Naive thymus-derived CD4-positive, alpha-beta T cell (primary cell): Measurements from ENCODE around the gene ANKRD50. TPM values are rescaled to one million over a fixed set of nuclear protein-coding genes. Genes with fewer than 3 reads are reported as not detected.

Experiments used
- ATAC-seq: fragments of 150-1000 bp; cut with Tn5 transposase; 2 replicates; pipeline ENCODE4 v1.10.0; 2021; ENCODE audit warnings: mild to moderate bottlenecking, moderate library complexity
- CTCF ChIA-PET: fragments of 350-600 bp; sonication (Branson Sonifier 250); formaldehyde crosslinking; loops from one replicate; lab custom pipeline; 2021; ENCODE audit warnings: antibody characterized with exemption; lab: Charles Lee
- POLR2A ChIA-PET: fragments of 350-600 bp; sonication (Branson Sonifier 250); formaldehyde crosslinking; loops from one replicate; lab custom pipeline; 2021; ENCODE audit warnings: antibody characterized with exemption, inconsistent platforms; lab: Charles Lee
- DNase-seq, 9 donors: peaks; one replicate each; pipeline versions ENCODE4 v3.0.0 to v3.0.0-alpha.2; 2020 to 2022; ENCODE audit warnings: mixed read lengths in 1 of 9
- H3K27ac ChIP-seq: one replicate; pipeline ENCODE4 v1.7.0; 2013; ENCODE audit warnings: mild to moderate bottlenecking, low read depth, low read length, moderate library complexity
- H3K27me3 ChIP-seq, 2 donors: one replicate each; pipeline ENCODE4 v1.7.0; 2013; ENCODE audit warnings: low read length in 2 of 2, mild to moderate bottlenecking in 2 of 2, moderate library complexity in 2 of 2; ENCODE audit not compliant: control insufficient read depth in 2 of 2, insufficient read depth in 2 of 2
- H3K36me3 ChIP-seq, 3 experiments: 1 replicate in 2 of 3; 2 replicates in 1 of 3; pipeline ENCODE4 v1.7.0; 2013; ENCODE audit warnings: low read length in 3 of 3, mild to moderate bottlenecking in 3 of 3, moderate library complexity in 1 of 3; ENCODE audit not compliant: insufficient read depth in 3 of 3, control insufficient read depth in 2 of 3
- H3K4me1 ChIP-seq, 2 donors: one replicate each; pipeline ENCODE4 v1.7.0; 2013; ENCODE audit warnings: low read length in 2 of 2, mild to moderate bottlenecking in 2 of 2, moderate library complexity in 1 of 2; ENCODE audit not compliant: control insufficient read depth in 2 of 2, insufficient read depth in 2 of 2
- H3K4me3 ChIP-seq: 2 replicates; pipeline ENCODE4 v1.7.0; 2013; ENCODE audit warnings: mild to moderate bottlenecking, low read length
- H3K9me3 ChIP-seq, 3 experiments: 1 replicate in 2 of 3; 2 replicates in 1 of 3; pipeline ENCODE4 v1.7.0; 2013; ENCODE audit warnings: low read length in 3 of 3; ENCODE audit not compliant: control insufficient read depth in 2 of 3
- H3K27ac Mint-ChIP-seq, 9 donors: one replicate each; pipeline ENCODE4 v1.8.0; 2020 to 2022; ENCODE audit warnings: mixed read lengths in 9 of 9, mild to moderate bottlenecking in 8 of 9, moderate library complexity in 5 of 9, inconsistent platforms in 2 of 9
- H3K27me3 Mint-ChIP-seq, 5 donors: one replicate each; pipeline ENCODE4 v1.8.0; 2021 to 2022; ENCODE audit warnings: mixed read lengths in 5 of 5, mild to moderate bottlenecking in 1 of 5
- H3K36me3 Mint-ChIP-seq, 5 donors: one replicate each; pipeline ENCODE4 v1.8.0; 2020 to 2022; ENCODE audit warnings: mixed read lengths in 5 of 5, mild to moderate bottlenecking in 3 of 5, inconsistent platforms in 1 of 5
- H3K4me1 Mint-ChIP-seq, 7 donors: one replicate each; pipeline ENCODE4 v1.8.0; 2020 to 2022; ENCODE audit warnings: mixed read lengths in 7 of 7, mild to moderate bottlenecking in 3 of 7, inconsistent platforms in 1 of 7
- H3K4me3 Mint-ChIP-seq, 10 donors: one replicate each; pipeline ENCODE4 v1.8.0; 2020 to 2022; ENCODE audit warnings: mild to moderate bottlenecking in 10 of 10, mixed read lengths in 10 of 10, moderate library complexity in 6 of 10, inconsistent platforms in 2 of 10
- H3K9me3 Mint-ChIP-seq, 11 donors: one replicate each; pipeline ENCODE4 v1.8.0; 2020 to 2022; ENCODE audit warnings: mixed read lengths in 11 of 11, mild to moderate bottlenecking in 4 of 11, inconsistent platforms in 1 of 11, moderate library complexity in 1 of 11
- intact Hi-C, 2 donors: fragments of 100-400 bp; cut with micrococcal nuclease; formaldehyde crosslinking; loops; one replicate each; pipeline ENCODE4 v1.15.1; 2023
- polyA plus RNA-seq, 2 donors: library from polyadenylated mRNA; unstranded; fragments of 300-500 nt; fragmentation: Illumina TruSeq; gene quantifications; one replicate each; pipeline ENCODE4 v1.2.3, GENCODE V29; 2021
- total RNA-seq, 6 experiments: library from RNA in 5 of 6; stranded (reverse) in 5 of 6; gene quantifications; 1 replicate in 5 of 6; 2 replicates in 1 of 6; pipeline ENCODE4 v1.2.3 and lab custom pipeline; 2021 to 2026

The ANKRD50 gene
- total RNA-seq, result 1 to 10 TPM in 1 of 5 experiments, under 1 TPM in 4; 0.15 to 3.5 (median 0.65) TPM
- under 1 TPM; 0.45 to 0.83 TPM for polyA plus RNA-seq
- 3.2 reads per million, percentile 17 among the genes with 10 or more reads in this experiment for total RNA-seq (lab: John Stamatoyannopoulos, UW)

GRCh38 chr4:124712372-124713184 lies at the start of gene ANKRD50:
Gene ANKRD50, minus strand, starts transcription at chr4:124712732. Its CDS starts 2,221 bp downstream, at chr4:124710511.
- H3K27ac ChIP-seq, result peak within 1 kb of the TSS; percentile 56
- Mint-ChIP-seq H3K9me3 (no peaks in the 10 kb centered on the region), H3K4me1 (peaks cover 4 to 9% (median 6%) of the 10 kb centered on the region in 7 donors)

GRCh38 chr4:124757126-124757525 lies 44.6 kb upstream of the ANKRD50 start:
- ATAC-seq, result no peak
- no peak overlapping the region for H3K4me3 Mint-ChIP-seq
- H3K27ac ChIP-seq, result no peak overlapping the region
- ChIA-PET CTCF (no interaction called here), POLR2A (no interaction called here)
- H3K4me3 ChIP-seq, result no peak overlapping the region
- no peaks in the 10 kb centered on the region for H3K4me1 Mint-ChIP-seq
- no peaks in the 10 kb centered on the region for H3K36me3 ChIP-seq
- H3K27me3 ChIP-seq, result no peaks in the 10 kb centered on the region
- no peak overlapping the region for H3K27ac Mint-ChIP-seq
- no peaks in the 10 kb centered on the region for H3K9me3 Mint-ChIP-seq
- H3K9me3 ChIP-seq, result no peaks in the 10 kb centered on the region
- no peaks in the 10 kb centered on the region for H3K36me3 Mint-ChIP-seq
- intact Hi-C loops, result no loop called here
- no peak for DNase-seq
- H3K4me1 ChIP-seq, result no peaks in the 10 kb centered on the region
- H3K27me3 Mint-ChIP-seq, result peaks cover 0 to 4% (median 0%) of the 10 kb centered on the region in 5 donors

More at GRCh38 chr4:124712372-124713184, at the start of gene ANKRD50:
- ATAC-seq, result peak; percentile 84
- Histone ChIP-seq H3K36me3 (no peaks in the 10 kb centered on the region), H3K4me1 (peaks cover 4 to 7% of the 10 kb centered on the region in 2 donors), H3K4me3 (peak within 1 kb of the TSS; percentile 57), H3K9me3 (no peaks in the 10 kb centered on the region), H3K27me3 (no peaks in the 10 kb centered on the region)
- H3K4me3 Mint-ChIP-seq, result peak within 1 kb of the TSS in 7 of 10 donors; percentile 77 to 94 (median 93)
- H3K27ac Mint-ChIP-seq, result peak within 1 kb of the TSS in 8 of 9 donors; percentile 47 to 93 (median 84)
- ChIA-PET CTCF (no interaction called here), POLR2A (no interaction called here)
- peaks cover 0 to 22% (median 4%) of the 10 kb centered on the region in 5 donors for H3K27me3 Mint-ChIP-seq
- intact Hi-C loops, result loop anchor here in 1 of 2 donors (2.0 to 5.0 kb wide), 3 partner anchors 1315 to 1980 kb away; partner anchors contain the start of genes BBS12, NUDT6 and SPRY1
- no peaks in the 10 kb centered on the region for H3K36me3 Mint-ChIP-seq
- peak; percentile 53 to 75 (median 68) for DNase-seq

GRCh38 chr4:124754681-124755080 lies 42.1 kb upstream of the ANKRD50 start:
- Histone ChIP-seq H3K27ac (no peak overlapping the region), H3K36me3 (no peaks in the 10 kb centered on the region), H3K4me1 (no peaks in the 10 kb centered on the region), H3K4me3 (no peak overlapping the region), H3K27me3 (no peaks in the 10 kb centered on the region), H3K9me3 (no peaks in the 10 kb centered on the region)
- Mint-ChIP-seq H3K4me1 (no peaks in the 10 kb centered on the region), H3K36me3 (no peaks in the 10 kb centered on the region), H3K9me3 (no peaks in the 10 kb centered on the region), H3K27ac (peak overlapping the region in 1 of 9 donors; percentile 16), H3K4me3 (no peak overlapping the region), H3K27me3 (peaks cover 0 to 3% (median 0%) of the 10 kb centered on the region in 5 donors)
- POLR2A ChIA-PET, result no interaction called here
- CTCF ChIA-PET, result no interaction called here
- intact Hi-C loops, result no loop called here
- DNase-seq (no peak), ATAC-seq (no peak)

GRCh38 chr4:124753941-124754581 lies 41.5 kb upstream of the ANKRD50 start:
- intact Hi-C loops, result no loop called here
- Mint-ChIP-seq H3K27ac (no peak overlapping the region), H3K4me1 (no peaks in the 10 kb centered on the region), H3K27me3 (peaks cover 0 to 5% (median 0%) of the 10 kb centered on the region in 5 donors), H3K4me3 (no peak overlapping the region), H3K9me3 (no peaks in the 10 kb centered on the region), H3K36me3 (no peaks in the 10 kb centered on the region)
- H3K4me1 ChIP-seq, result no peaks in the 10 kb centered on the region
- no peak overlapping the region for H3K27ac ChIP-seq
- H3K9me3 ChIP-seq, result no peaks in the 10 kb centered on the region
- no peaks in the 10 kb centered on the region for H3K36me3 ChIP-seq
- no peaks in the 10 kb centered on the region for H3K27me3 ChIP-seq
- CTCF ChIA-PET, result no interaction called here
- H3K4me3 ChIP-seq, result no peak overlapping the region
- peak in 1 of 9 donors; percentile 0 for DNase-seq
- POLR2A ChIA-PET, result no interaction called here
- no peak for ATAC-seq

- Histone ChIP-seq H3K9me3 (no peaks in the 10 kb centered on the region), H3K4me1 (no peaks in the 10 kb centered on the region), H3K27me3 (no peaks in the 10 kb centered on the region), H3K4me3 (no peak overlapping the region), H3K27ac (no peak overlapping the region), H3K36me3 (no peaks in the 10 kb centered on the region)
- CTCF ChIA-PET, result no interaction called here
- intact Hi-C loops, result no loop called here
- Mint-ChIP-seq H3K36me3 (no peaks in the 10 kb centered on the region), H3K4me1 (no peaks in the 10 kb centered on the region), H3K27me3 (peaks cover 0 to 5% (median 0%) of the 10 kb centered on the region in 5 donors), H3K9me3 (no peaks in the 10 kb centered on the region), H3K27ac (no peak overlapping the region), H3K4me3 (no peak overlapping the region)
- POLR2A ChIA-PET, result no interaction called here
- ATAC-seq (no peak), DNase-seq (no peak)
Observed at GRCh38 chr4:124749421-124749820, 36.9 kb upstream of the ANKRD50 start.

GRCh38 chr4:124748965-124749364 lies 36.4 kb upstream of the ANKRD50 start:
- ChIA-PET CTCF (no interaction called here), POLR2A (no interaction called here)
- H3K27ac ChIP-seq, result no peak overlapping the region
- H3K36me3 ChIP-seq, result no peaks in the 10 kb centered on the region
- DNase-seq (no peak), ATAC-seq (no peak)
- H3K4me1 ChIP-seq, result no peaks in the 10 kb centered on the region
- no peak overlapping the region for H3K4me3 ChIP-seq
- Mint-ChIP-seq H3K27me3 (peaks cover 0 to 5% (median 0%) of the 10 kb centered on the region in 5 donors), H3K27ac (no peak overlapping the region), H3K9me3 (no peaks in the 10 kb centered on the region), H3K4me1 (no peaks in the 10 kb centered on the region), H3K36me3 (no peaks in the 10 kb centered on the region), H3K4me3 (no peak overlapping the region)
- no peaks in the 10 kb centered on the region for H3K27me3 ChIP-seq
- intact Hi-C loops, result no loop called here
- H3K9me3 ChIP-seq, result no peaks in the 10 kb centered on the region
